HS-5 (cell line): Measurements from ENCODE around the gene TOM1L2.

Experiments
- DNase-seq: peaks from one replicate; pipeline ENCODE4 v3.0.0-alpha.2; 2012; ENCODE audit warnings: low read depth

Gene TOM1L2

DNA sequence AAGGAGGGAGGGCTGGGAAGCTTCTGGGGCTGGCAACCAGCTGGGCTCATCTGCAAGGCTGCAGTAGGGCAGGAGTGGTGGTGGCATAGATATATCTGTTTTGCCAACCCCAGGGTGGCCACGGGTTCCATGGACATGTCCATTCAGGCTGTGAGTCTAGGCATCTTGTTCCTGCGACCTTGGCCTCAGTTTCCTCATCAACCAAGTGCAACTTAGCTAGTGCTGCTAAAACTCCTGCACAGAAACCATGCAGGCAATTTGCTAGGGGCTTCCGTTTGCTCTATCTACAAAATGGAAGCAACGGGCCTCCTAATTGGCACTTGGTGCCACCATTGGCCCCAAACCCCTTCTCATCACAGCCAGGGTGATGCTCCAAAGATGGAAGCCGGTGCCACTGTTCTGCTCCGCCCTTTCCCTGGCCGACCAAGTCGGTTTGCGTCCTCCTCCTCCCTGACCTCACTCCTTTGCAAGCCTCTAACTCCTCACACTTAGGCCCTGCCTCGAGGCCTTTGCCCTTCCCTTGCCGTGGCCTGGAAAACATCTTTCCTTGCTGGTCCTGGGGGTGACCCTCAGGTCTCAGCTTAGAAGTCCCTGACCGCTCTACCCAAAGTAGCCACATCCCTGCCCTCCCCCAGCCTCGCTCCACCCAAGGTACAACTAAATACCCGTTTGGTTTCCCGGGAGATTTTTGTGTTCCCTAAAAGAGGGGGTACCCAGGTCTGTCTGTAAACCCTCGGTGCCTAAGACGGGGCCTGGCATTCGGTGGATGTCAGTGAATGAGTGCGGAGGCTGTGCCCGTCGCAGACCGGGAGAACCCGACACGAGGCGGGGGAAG, 136.6 kb downstream of the TOM1L2 start:
- DNase-seq, result no peak

DNA sequence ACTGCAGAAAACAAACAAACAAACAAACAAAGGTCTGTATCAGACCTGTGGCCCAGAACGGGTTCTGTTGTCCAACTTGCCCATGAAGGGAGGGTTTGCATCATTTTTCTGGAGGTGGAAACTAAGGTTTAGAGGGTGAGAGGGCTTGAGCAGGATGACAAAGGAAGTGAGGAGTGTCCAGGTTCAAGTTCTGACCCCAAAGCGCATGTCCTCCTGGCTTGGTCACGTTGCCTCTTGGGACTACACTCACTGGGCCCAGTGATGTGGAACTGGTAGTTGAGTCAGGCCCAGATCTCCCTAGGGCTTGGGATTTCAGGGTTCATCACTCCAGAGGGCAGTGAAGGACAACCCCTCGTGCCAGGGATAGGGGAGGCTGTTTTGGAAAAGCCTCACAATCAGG, 137.2 kb downstream of the TOM1L2 start:
- no peak for DNase-seq

DNA sequence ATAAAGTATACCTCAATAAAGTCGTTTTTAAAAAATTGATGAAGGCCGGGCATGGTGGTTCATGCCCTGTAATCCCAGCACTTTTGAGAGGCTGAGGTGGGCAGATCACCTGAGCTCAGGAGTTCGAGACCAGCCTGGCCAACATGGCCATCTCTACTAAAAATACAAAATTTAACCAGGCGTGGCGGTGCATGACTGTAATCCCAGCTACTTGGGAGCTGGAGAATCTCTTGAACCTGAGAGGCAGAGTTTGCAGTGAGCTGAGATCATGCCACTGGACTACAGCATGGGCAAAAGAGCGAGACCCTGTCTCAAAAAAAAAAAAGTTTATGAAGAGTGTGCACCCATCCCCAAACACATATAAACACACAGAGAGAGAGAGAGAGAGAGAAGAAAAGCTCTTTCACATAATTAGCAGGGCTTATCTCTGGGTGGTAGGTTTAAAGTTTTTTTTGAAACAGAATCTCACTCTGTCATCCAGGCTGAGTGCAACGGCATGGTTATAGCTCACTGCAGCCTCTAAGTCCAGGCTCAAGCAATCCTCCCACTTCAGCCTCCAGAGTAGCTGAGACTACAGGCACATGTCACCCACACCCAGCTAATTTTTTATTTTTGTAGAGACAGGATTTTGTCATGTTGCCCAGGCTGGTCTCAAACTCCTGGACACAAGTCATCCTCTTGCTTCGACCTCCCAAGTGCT, 138.4 kb downstream of the TOM1L2 start:
- DNase-seq, result no peak

DNA sequence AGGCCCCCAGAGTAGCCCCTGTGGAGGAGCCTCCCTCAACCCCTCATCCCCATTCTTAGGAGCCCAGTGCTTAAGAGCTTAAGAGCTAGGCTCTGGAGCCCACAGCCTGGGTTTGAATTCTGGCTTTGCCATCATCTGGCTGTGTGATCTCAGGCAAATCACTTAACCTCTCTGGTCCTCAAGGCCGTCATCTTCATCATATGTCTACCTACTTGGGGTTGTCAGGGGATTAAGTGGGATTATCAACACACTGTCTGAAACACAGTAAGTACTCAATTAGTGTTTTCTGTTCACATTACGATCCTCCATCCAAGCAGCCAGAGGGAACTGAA, 140.2 kb downstream of the TOM1L2 start:
- no peak for DNase-seq

DNA sequence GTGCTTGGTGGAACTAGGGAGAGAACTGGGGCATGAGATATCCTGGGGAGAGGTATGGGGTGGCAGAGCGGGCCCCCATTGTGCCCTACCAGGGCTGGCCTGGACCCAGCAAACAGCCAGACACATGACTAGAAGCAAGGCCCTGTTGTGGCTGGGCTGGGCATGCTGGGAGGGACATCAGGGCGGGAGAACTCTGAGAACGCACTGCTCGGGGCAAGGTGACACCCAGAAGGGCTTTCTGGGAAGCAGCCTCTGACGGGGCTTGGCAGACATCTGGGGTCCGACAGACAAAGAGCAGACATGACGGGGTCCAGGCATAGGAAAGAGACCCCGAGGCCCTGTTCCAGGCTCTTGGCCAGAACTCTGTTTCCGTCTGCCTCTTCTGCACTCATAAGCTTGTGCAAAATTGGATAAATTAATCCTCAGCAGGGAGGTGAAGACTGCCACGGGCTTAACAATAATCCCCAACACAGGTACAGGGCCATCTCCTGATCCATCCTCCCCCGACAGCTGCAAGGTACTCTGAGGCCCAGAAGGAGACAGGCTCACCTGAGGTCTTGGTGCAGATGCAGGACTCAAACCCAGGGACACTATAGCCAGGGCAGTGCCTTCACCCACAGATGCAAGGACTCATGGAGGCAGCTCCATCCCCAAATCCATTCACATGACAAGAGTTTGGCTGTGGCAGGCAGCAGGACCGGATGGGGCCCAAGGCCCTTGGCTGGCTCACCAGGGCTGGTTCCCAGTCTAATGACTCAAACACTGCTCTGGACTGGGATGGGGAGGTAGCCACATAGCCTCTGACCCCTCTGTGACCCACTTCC, 140.8 kb downstream of the TOM1L2 start:
- DNase-seq, result no peak

DNA sequence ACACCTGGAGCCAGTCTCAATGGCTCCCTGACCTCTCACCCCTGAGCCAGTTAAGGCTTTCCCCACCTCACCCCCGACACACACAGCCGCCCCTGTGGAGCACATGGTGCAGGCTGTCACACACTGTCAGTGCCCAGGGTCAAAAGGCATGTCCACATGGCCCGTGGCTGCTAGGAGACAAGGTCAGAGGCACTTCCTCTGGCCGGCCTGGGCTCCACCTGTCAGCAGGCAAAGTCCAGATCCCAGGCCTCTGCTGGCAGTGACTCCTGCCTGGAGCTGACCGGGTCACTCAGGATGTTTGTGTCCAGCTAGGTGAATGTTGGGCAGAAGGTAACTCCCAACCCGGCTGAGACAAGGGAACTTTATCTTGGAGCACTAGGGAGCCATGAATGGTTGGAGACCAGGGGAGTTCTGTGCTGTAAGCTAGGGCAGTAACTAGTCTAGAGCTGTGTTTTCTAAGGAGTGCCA, 141.4 kb downstream of the TOM1L2 start:
- no peak for DNase-seq

DNA sequence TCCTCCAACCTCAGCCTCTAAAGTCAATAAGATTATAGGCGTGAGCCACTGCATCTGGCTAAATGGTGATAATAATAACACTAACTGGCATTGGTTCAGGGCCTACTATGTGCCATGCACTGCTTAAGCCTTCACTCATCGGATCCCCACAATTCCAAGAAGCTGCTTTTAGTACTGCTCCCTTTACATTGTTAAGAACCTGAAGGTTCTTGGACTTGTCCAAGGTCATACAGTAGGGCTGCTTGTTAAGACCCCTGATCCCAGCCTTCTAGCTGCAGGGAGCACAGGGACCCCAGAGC, 142.0 kb downstream of the TOM1L2 start:
- no peak for DNase-seq

DNA sequence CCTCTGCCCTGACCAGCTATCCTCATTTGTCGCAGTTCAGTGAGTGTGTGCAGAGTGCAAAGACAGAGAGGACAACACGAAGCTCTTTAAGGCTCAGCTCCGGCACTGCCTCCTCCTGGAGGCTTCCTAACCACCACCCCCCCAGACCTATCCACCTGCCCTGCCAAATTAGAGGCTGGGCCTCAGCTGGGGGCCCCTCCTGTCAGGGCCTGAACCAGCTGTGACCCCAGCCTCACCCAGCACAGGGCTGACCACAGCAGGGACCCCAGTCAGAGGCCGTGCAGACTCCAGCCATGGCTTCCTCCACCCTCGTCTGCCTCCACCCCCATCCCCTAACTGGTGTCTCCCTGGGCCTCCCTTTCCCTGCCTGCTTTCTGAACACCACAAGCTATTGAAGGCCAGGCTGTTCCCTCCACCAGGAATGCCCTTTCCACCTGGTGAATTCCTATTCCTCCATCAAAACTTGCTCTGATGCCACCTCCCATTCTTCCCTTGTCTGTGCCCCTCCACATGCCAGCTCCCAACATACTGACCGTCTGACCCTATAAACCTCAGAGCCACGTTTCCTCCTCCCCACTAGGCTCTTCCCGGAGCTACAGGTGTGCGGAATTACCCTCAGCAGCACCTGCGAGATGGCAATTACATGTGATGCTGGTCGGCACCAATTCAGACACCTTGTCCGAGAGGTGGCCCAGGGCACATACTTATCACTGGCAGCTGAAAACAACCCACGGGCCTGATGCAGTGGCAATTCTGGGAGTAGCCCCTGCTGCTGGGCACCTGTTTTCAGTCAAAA, 144.2 kb downstream of the TOM1L2 start:
- no peak for DNase-seq

DNA sequence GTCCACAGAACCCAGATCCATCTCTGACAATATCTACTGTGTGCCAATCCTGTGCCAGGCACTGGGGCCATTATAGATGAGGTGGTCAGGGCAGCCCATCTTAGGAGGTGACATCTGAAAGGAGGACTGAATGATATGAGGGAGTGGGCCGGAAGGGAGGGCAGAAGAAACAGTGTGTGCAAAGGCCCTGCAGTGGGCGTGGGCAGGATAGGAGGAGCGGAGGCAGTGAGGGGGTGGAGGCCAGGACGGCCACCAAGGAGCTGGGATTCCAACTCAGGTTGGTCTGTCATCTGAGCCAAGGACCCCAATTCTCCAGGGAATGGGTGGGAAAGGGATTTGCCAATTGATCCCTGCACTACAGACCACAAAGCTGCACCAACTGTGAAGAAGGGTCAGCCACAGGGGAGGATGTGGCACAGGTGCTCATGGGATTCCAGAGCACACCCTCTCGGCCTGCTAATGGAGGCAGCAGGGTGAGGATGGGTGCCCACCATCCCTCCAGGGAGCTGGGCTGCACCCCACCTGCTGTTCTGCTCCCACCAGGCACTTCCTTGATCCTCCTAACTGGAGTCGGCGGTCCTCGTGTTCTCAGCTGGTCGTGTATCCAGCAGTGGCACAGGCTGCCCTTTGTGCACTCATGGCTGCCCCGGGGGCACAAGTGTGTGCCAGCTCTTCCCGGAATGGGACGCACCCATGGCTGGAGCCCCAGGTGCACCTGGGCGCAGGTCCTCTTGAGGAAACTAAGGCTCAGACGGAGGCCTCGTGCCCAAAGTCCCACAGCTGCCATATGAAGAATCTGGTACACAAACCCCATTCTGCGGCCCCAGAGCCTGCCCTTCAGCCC, 145.0 kb downstream of the TOM1L2 start:
- DNase-seq, result no peak

DNA sequence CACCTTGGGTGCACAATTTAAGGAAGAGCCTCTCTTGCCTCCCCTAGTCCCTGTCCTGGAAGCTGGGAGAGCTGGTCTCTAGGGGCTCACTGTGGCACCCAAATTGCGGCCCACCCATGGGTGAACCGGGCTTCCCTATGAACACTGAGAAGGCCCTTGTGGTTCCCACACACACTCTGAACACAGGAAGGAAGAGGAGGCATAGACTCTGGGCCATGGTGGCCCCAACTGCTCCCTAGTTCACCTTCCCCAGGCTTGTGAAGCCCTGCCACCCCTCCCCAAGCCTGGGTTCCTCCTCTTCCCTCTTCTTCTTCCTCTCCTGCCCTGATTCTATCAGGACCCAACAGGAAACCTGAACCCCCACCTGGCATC, 145.9 kb downstream of the TOM1L2 start:
- DNase-seq, result no peak

DNA sequence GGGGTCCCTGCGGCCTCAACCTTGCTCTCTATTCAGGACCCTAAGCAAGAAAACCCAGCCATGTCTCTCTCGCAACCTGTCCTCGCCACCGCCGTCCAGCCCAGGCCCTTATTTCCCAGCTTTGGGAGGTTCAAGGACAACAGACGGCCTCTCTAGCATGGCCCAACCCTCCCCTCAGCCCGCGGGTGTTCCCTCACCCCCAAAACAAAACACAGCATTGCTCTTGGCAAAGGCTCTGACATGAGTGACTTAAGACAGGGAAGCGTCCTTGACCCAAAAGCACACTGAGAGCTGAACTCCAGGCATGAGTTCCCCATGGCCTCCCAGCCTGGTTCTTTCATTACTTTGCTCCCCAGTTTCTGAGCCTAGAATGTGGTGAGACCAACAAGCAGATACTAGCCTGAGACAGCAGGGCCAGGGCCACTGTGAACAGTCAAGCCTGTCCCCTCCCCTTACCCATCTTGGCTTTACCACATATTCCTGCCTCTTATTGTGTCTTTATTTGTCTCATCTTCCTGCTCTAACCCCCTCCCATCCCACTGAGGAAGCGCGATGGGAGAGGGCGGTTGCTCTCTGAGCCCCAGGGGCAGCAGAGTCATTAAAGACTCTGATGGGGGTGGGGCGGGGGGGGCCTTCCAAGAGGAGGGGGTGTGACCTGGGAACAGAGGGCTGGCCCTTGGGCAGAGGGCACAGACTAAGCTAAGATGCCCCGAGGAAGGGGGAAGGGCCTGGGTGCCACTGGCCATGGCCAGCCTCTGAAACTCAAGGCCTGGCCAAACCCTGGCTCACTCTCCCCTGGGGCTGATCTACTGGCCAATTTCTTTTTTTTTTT, 147.2 kb downstream of the TOM1L2 start:
- DNase-seq, result no peak

DNA sequence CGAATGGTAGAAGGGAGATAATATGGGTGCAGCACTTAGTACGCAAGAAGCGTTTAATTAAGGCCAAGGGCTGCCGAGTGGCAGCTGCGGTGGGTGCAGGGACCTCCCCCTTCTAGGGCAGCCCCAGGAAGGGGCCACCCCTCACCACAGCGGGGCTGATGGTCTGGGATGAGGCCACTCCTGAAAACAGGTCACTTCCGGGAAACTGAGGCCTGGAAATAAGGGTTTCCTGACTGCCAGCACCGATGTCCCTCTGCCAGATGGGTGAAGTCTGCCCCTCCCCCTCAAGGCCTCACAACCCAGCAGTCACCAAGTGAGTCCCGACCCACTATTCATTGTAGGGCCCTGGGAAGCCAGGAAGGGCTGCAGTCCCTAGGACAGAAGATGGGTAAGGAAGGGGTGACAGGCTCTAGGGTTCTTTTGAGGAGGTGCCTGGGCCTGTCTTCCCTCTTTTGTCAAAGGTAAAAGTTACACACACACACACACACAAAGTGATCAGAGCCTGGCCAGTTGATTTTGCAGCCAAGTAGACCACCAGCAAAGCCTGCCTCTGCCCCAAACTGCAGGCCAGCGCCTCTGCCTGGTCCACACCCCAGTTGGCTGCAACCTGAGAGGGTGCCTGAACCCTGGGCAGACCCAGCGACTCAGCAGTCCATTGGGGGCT, 147.9 kb downstream of the TOM1L2 start:
- DNase-seq, result no peak

DNA sequence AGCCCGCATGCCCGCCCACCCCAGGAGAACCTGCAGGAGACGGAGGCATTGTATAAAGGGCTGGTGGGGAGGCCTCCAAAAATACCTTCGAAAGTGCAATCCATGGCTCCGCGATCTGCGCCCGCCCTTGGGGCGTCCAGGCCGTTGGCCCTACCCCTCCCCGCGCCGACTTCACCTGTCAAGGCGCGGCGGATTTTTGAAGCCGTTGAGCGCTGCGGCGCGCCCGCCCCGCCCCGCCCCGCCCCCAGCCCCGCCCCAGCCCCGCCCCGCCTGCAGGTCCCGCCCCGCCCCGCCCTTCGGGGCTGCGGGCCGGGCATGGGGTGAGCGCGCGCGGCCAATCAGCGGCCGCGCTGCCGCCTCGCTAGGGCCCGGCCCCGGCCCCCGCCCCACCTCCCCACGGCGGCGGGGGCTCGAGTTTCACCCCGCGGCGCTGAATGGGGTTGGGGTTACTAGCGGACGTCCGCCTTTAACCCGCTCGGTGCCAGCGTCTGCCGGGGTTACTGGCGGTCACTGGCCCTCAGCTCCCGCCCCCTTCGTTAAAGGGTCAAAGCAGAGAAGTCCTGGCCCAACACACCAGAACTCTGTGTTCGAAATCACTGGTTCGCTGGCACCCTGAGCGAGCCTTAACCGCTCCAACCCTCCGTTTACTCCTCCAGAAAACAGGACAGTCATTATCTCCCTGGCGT, 148.6 kb downstream of the TOM1L2 start:
- DNase-seq, result no peak

DNA sequence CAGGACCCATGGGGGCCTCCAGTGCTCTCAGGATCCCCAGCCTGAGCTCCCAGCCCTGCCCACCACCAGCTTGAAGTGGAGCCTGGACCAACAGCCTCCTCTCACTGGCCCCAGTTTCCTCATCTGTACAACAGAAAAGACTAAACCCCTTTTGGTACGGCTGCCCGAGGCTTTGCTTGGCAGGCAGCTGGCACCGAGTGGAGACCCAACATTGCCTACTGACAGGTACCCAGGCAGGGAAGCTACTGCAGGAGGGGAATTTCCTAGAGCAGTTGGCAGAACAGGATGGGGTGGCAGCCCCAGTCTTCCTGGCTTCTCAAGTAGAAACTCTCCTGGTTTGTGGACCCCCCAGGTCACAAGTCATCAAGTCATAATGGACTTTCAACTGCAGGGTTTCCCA, 149.6 kb downstream of the TOM1L2 start:
- DNase-seq, result no peak

DNA sequence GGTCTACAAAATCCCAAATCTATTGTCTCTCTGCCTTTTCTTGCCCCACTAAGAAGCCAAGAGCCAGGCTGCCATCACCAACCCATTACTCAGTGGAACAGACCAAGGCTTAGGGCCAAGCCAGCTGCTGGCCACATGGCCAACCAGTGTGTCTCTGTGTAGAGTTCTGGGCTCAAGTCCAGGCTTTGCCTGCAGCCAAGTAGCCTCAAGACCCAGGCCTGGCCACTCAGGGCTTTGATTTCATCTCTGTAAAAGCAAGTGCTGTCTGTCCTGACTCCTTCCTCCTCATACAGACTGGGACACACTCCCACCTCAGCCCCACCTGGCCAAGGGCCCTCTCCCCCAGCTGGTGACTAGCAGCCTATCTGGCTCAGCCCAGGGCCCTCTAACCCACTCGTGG, 150.0 kb downstream of the TOM1L2 start:
- DNase-seq, result no peak

DNA sequence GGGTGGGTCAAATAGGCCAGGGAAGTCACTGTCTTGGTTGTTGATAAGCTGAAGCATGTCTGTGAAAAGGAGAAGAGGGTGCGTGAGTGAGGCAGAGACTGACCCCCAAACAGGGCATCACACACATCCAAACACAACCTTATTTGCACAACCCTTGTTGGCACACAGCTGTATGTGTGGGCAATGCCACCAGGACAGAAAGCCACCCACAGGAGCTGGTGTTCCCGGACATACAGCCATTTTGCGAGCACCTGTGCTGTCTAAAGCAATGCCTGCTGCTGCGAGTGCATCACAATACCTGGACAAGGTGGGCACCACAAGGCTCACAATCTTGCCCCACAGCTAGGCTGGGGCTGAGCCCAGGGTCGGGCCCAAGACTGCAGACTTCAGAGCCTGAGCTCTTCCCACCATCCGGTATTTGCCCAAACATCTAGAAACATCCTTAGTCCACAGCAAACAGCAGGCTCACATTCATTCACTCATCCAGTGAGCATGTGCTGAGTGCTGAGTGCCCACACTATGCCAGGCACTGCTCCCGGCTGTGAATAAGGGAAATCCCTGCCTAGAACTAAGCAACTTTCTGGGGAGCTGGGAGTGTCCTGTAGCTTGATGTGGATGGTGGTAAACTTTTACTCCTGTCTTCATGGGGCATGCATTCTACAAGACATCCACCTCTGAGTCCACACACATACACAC, 151.6 kb downstream of the TOM1L2 start:
- DNase-seq, result no peak

DNA sequence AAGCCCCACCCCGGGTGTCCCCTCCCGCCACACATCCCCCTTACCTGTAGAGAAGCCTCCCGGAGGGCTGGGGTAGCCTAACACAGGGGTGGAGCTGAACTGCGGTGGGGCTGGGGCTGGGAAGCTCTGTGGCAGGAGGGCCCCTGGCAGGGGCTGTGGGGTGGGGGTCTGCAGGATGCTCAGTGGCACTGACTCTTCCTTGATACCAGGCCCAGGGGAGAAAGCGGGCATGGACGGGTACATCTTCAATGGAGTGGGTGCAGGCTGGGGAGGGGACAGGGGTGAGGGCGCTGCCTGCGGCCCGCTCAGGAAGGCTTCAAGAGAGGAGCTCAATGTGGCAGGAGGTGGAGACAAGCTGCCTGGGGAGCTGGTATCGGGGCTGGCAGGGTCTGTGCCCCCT, 152.2 kb downstream of the TOM1L2 start:
- no peak for DNase-seq

DNA sequence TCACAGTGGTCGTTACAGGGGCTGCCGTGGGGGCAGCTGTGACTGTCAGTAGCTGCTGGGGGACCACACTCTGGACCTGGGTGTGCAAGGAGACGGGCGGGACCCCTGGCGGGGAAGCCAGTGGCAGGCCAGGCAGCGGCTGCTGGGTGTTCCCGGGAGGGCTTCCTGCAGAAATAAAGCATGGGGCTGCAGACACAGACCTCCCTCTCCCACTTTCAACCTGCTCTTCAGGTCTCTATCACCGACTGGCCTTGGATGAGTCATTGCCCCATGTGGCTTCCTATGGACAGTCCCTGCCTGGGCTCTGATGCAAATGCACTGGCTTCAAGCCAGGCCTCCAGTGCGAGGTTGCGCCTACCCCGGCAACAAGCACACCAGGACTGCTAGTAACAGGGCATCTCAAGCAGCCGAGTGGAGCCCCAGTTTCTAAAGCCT, 152.6 kb downstream of the TOM1L2 start:
- DNase-seq, result no peak

DNA sequence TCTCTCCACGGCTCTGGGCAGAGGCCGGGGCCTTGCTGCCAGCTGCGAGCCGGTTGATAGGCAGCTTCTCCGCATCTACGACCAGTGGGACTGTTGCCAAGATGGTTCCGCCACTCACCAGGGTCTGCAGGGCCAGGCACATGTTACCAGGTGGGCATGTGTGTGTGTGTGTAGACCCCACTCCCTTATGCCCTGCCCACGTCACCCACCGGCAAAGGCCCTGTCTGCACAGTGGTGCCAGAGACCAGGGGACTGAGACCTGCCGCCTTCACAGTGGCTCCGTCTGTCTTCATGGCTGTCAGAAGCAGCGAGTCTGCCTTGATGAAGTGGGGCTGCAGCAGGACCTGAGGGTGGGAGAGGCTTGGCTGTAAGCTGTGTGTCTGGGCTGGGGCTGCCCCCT, 153.1 kb downstream of the TOM1L2 start:
- DNase-seq, result no peak
